SK-N-MC (cell line): ENCODE measurements around the gene NFKB1.
A peak's percentile ranks its signal among the peaks of the same experiment; 100 is the strongest.

ENCODE experiments used
- DNase-seq: peaks from one replicate; pipeline ENCODE4 v3.0.0-alpha.2; 2011; ENCODE audit warnings: low read depth, low spot score
- H3K27ac ChIP-seq: fragments of 200-600 bp; sonication (generic); 2 replicates; pipeline ENCODE4 v1.5.1; 2016; ENCODE audit warnings: mixed run types
- H3K36me3 ChIP-seq: fragments of 200-600 bp; sonication (generic); 2 replicates; pipeline ENCODE4 v1.6.1; 2017; ENCODE audit warnings: antibody characterized with exemption, low read length, mixed read lengths; ENCODE audit not compliant: insufficient read depth
- H3K4me3 ChIP-seq: fragments of 200-600 bp; sonication (generic); 2 replicates; pipeline ENCODE4 v1.5.1; 2016
- H3K9ac ChIP-seq: fragments of 200-600 bp; sonication (generic); 2 replicates; pipeline ENCODE4 v1.8.0; 2017; ENCODE audit warnings: mixed run types, mixed read lengths; ENCODE audit not compliant: insufficient read length
- H3K9me3 ChIP-seq: fragments of 200-600 bp; sonication (generic); 2 replicates; pipeline ENCODE4 v1.6.1; 2017; ENCODE audit warnings: low read depth, mild to moderate bottlenecking, antibody characterized with exemption, low read length, moderate library complexity, mixed read lengths
- EZH2 ChIP-seq: fragments of 200-600 bp; sonication (generic); IDR thresholded peaks from one replicate; pipeline ENCODE4 v1.6.1; 2017; ENCODE audit warnings: antibody characterized with exemption
- FOXP2 ChIP-seq: optimal IDR thresholded peaks from 2 replicates; pipeline ENCODE3; 2011; ENCODE audit warnings: mild to moderate bottlenecking, moderate library complexity; ENCODE audit not compliant: insufficient read depth; ENCODE audit errors: extremely low read length, control extremely low read depth
- POLR2AphosphoS5 ChIP-seq: IDR thresholded peaks from 2 replicates; pipeline ENCODE4 v1.6.1; 2012; ENCODE audit warnings: mild to moderate bottlenecking, low read depth, low read length, borderline replicate concordance

The NFKB1 gene

GRCh38 chr4:102500696-102501446 is at the start of gene NFKB1:
Gene NFKB1 (plus strand): TSS chr4:102501359. CDS start chr4:102525519, 24,160 bp downstream.
- 0 out of 2 replicates have a peak within 1 kb of the TSS, but pooled peaks have one; percentile 39 for H3K27ac ChIP-seq
- H3K36me3 ChIP-seq: no peaks in the 10 kb centered on the region
- TF ChIP-seq EZH2: no peak
- TF ChIP-seq POLR2AphosphoS5: no peak
- no peak for TF ChIP-seq FOXP2
- H3K4me3 ChIP-seq: peak within 1 kb of the TSS; percentile 94
- no peak for DNase-seq
- no peaks in the 10 kb centered on the region for H3K9me3 ChIP-seq
- H3K9ac ChIP-seq: peak within 1 kb of the TSS; percentile 83

- H3K9me3 ChIP-seq: no peaks in the 10 kb centered on the region
- TF ChIP-seq FOXP2: no peak
- no peak for TF ChIP-seq POLR2AphosphoS5
- no peak for TF ChIP-seq EZH2
Measured at GRCh38 chr4:102452854-102453253, 48.3 kb upstream of the NFKB1 start.

GRCh38 chr4:102453827-102454226 is 47.3 kb upstream of the NFKB1 start:
- H3K9me3 ChIP-seq: no peaks in the 10 kb centered on the region
- TF ChIP-seq FOXP2 (no peak), EZH2 (no peak), POLR2AphosphoS5 (no peak)
- H3K9ac ChIP-seq: no peak overlapping the region
- no peak overlapping the region for H3K4me3 ChIP-seq
- H3K27ac ChIP-seq: no peak overlapping the region
- H3K36me3 ChIP-seq: no peaks in the 10 kb centered on the region
- DNase-seq: no peak

More at GRCh38 chr4:102452854-102453253, 48.3 kb upstream of the NFKB1 start:
- H3K9ac ChIP-seq: no peak overlapping the region
- no peaks in the 10 kb centered on the region for H3K36me3 ChIP-seq
- no peak overlapping the region for H3K4me3 ChIP-seq
- no peak overlapping the region for H3K27ac ChIP-seq
- no peak for DNase-seq

GRCh38 chr4:102454268-102454667 is 46.9 kb upstream of the NFKB1 start:
- no peaks in the 10 kb centered on the region for H3K36me3 ChIP-seq
- H3K27ac ChIP-seq: no peak overlapping the region
- H3K4me3 ChIP-seq: no peak overlapping the region
- H3K9ac ChIP-seq: no peak overlapping the region
- TF ChIP-seq FOXP2 (no peak), EZH2 (no peak), POLR2AphosphoS5 (no peak)
- DNase-seq: no peak
- H3K9me3 ChIP-seq: no peaks in the 10 kb centered on the region

DNA sequence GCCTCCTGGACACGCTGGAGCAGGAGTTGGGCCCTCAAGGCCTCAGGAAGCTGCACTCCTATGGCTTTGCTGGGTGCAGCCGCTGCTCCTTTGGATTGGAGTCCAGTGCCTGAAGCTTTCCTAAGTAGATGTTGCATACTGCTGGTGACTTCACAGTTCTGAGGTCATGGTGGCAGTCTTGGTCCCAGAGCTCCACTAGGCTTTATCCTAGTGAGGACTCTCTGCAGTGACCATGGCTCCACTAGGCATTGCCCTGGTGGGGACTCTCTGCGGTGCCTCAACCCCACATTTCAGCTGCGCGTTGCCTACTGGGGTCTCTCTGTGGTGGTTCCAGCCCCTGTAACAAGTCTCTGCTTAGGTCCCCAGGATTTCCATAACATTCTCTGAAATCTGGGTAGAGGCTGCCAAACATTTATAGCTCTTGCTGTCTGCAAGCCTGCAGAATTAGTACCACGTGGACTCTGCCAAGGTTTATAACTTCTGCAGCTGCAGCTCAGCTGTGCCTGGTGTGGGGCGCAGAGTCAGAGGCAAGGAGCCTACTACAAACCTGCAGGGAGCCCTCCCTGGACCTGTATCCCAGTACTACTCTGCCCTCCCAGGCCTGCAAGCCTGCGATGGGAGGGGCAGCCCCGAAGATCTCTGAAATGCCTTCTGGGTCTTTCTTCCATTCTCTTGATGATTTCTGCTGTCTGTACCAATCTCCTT is 46.0 kb upstream of the NFKB1 start:
- no peak for TF ChIP-seq EZH2
- TF ChIP-seq FOXP2: no peak
- TF ChIP-seq POLR2AphosphoS5: no peak
- H3K4me3 ChIP-seq: no peak overlapping the region
- no peak overlapping the region for H3K9ac ChIP-seq
- no peaks in the 10 kb centered on the region for H3K36me3 ChIP-seq
- no peak overlapping the region for H3K27ac ChIP-seq
- DNase-seq: no peak
- H3K9me3 ChIP-seq: no peaks in the 10 kb centered on the region

GRCh38 chr4:102455750-102456149 is 45.4 kb upstream of the NFKB1 start:
- H3K27ac ChIP-seq: no peak overlapping the region
- H3K4me3 ChIP-seq: no peak overlapping the region
- no peaks in the 10 kb centered on the region for H3K9me3 ChIP-seq
- H3K9ac ChIP-seq: no peak overlapping the region
- H3K36me3 ChIP-seq: no peaks in the 10 kb centered on the region
- DNase-seq: no peak
- TF ChIP-seq POLR2AphosphoS5: no peak
- TF ChIP-seq FOXP2: no peak
- TF ChIP-seq EZH2: no peak

DNA sequence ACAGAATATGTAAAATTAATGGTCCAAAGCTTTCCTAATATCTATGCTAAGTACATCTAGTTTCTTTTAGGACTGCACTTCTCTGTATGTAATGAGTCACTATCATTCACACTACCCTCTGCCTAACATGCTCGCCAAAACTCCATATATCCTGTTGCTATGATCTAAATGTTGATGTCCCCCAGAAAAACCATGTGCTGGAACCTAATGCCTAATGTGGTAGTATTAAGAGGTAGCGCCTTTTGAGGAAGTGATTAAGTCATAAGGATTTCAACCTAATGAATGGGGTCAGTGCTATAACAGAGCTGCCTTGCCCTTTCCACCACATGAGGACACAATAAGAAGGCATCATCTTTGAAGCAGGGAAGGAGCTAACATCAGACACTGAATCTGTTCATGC is 34.9 kb upstream of the NFKB1 start:
- Histone ChIP-seq H3K9me3 (no peaks in the 10 kb centered on the region), H3K36me3 (no peaks in the 10 kb centered on the region), H3K4me3 (no peak overlapping the region), H3K9ac (no peak overlapping the region), H3K27ac (no peak overlapping the region)
- no peak for TF ChIP-seq POLR2AphosphoS5
- TF ChIP-seq EZH2: no peak
- no peak for TF ChIP-seq FOXP2
- no peak for DNase-seq

DNA sequence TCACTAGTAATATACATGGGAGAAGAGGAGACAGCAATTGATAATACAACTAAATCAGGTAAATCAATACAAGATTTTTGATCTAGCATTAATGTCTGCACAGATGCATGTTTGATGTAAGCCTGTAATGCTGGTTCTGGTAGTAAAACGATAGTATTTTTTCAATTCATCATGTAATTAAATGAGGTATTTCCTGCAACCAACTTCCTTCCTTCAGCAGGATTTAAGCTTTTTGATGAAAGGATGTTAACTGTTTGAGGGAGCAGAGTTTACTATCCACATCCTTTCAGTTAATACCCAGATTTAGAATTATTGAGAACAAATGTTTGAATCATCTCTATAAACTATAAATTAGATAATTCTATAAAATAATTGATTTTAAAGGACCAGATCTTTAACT is 31.4 kb upstream of the NFKB1 start:
- Histone ChIP-seq H3K36me3 (no peaks in the 10 kb centered on the region), H3K9ac (no peak overlapping the region), H3K9me3 (no peaks in the 10 kb centered on the region), H3K27ac (no peak overlapping the region), H3K4me3 (peak overlapping the region; percentile 23; the same call in 1 of the 2 replicates)
- TF ChIP-seq POLR2AphosphoS5 (no peak), EZH2 (no peak)
- peak; percentile 16 for DNase-seq
